ENCODE measurements around the gene ZNF732.
A peak's percentile ranks its signal among the peaks of the same experiment; 100 is the strongest.
"Not testable (repeated sequence)": the region's sequence is repeated elsewhere in the genome, so short reads cannot be mapped to it uniquely, and the experiment has no call there.

Gene ZNF732

GRCh38 chr4:253936-254756 lies 51.1 kb downstream of the ZNF732 start:
- DNase-seq (ENCODE audit: low read depth) = no peak

DNA sequence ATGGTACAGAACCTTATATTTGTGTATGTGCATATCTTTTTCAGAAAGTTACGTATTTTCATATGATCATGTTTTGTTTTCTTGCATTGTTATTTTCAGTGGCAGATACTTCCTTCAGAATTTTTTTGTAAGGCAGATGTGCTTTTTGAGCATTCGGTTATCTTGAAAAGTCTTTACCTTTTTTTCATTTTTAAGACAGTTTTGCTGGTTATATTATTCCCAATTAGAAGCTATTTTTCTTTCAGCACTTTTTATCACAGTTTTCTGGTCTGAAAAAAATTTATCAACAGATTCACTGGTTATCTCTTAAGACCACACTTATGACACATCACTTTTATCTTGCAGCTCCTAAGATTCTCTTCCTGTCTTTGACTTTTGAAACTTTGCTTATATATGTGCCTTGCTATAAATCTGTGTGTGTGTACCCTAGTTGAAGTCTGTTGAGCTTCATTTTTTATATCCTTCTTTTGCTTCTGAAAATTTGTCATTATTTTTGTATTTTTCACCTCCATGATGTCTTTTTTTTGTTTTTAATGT lies 53.1 kb downstream of the ZNF732 start:
- no peak for DNase-seq (ENCODE audit: low read depth)

DNA sequence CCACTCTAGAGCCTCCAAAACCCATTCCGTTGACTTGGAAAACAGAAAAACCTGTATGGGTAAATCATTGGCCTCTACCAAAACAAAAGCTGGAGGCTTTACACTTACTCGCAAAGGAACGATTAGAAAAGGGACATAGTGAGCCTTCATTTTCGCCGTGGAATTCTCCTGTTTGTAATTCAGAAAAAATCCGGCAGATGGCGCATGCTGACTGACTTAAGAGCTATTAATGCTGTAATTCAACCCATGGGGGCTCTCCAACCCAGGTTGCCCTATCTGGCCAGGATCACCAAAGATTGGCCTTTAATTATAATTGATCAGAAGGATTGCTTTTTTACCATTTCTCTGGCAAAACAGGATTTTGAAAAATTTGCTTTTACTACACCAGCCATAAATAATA lies 60.8 kb downstream of the ZNF732 start:
- peak; percentile 22 for DNase-seq (ENCODE audit: low read depth)

DNA sequence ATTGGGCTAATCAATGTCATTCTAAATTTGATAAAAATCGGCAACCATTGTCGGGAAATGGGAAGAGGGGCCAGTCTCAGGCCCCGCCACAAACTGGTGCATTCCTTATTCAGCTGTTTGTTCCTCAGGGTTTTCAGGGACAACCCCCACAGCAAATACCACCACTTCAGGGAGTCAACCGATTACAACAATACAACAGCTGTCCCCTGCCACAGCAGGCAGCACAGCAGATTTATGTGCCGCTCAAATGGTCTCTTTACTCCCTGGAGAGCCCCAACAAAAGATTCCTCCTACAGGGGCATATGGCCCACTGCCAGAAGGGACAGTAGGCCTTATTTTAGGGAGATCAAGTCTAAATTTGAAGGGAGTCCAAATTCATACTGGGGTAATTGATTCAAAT lies 61.8 kb downstream of the ZNF732 start:
- no peak for DNase-seq (ENCODE audit: low read depth)

- peak; percentile 20 for DNase-seq (ENCODE audit: low read depth)
Measured at GRCh38 chr4:242121-242848, 63.0 kb downstream of the ZNF732 start.

DNA sequence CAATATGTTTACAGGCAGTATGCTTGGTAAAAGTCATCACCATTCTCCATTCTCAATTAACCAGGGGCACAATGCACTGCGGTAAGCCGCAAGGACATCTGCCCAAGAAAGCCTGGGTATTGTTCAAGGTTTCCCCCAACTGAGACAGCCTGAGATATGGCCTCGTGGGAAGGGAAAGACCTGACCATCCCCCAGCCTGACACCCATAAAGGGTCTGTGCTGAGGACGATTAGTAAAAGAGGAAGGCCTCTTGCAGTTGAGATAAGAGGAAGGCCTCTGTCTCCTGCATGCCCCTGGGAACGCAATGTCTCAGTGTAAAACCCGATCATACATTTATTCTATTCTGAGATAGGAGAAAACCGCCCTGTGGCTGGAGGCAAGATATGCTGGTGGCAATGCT lies 63.9 kb downstream of the ZNF732 start:
- DNase-seq (ENCODE audit: low read depth) = not testable (repeated sequence)

DNA sequence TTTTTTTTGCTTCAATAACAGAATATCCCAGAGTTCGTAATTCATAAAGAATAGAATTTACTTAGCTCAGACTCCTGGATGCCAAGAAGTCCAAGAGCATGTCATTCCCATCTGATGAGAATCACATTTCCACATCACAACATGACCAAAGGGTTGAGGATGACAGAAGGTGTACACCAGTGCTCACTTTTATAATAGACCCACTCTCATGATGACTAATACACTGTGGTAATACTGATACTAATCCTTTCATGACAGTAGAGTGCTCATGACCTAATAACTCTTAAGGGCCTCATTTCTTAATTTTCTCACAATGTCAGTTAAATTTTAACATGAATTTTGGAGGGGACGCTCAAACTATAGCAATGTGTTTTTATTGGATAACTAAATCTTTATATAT lies 69.2 kb downstream of the ZNF732 start:
- DNase-seq (ENCODE audit: low read depth) = no peak

- no peak for DNase-seq (ENCODE audit: low read depth)
Measured at GRCh38 chr4:234178-234577, 71.1 kb downstream of the ZNF732 start.

DNA sequence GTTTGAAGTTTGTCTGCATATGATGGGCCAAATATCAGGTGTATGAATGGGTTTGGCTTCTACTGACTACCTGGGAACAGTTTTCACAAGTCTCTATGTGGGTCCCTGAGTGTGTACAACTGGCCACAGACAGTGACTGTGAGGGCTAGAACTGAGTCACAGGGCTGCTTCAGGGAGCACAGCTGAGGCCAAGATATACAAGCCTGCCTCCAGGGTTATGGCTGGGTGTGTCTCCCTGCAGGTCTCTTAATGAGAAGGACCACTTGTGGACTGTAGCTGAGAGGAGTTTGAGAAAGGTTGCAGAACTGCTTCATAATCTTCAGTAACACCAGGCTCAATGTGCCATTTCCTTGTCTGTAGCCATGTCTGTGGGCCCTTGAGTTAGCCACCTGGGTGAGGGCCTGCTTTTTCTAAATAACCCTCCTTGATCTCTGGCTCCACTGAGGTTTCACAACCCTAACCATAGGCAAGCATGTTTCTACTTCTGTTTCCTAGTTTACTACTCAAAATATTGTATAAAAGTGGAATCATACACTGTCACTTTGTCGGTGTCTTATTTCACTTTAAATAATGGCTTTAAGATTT lies 81.3 kb downstream of the ZNF732 start:
- no peak for DNase-seq (ENCODE audit: low read depth)

Measured in stimulated activated CD8-positive, alpha-beta memory T cell treated with anti-CD3 and anti-CD28 coated beads, Interleukin-7, amount 100 ng/mL, for 24 hours (primary cell).